GM12865 (cell line): Measurements from ENCODE around the gene CD99L2.

Experiments used
- DNase-seq: peaks from one replicate; pipeline ENCODE4 v3.0.0; 2010; ENCODE audit warnings: low read depth
- H3K4me3 ChIP-seq: 2 replicates; pipeline ENCODE4 v1.5.1; 2011; ENCODE audit warnings: mild to moderate bottlenecking, low read depth, low read length, control low read depth
- TF ChIP-seq, protein P1 (sequence below): IDR thresholded peaks from 2 replicates; pipeline ENCODE4 v1.5.1; 2011; ENCODE audit warnings: low read length, control low read depth, low read depth, inconsistent platforms; ENCODE audit not compliant: insufficient read depth; ENCODE audit errors: missing control alignments

The CD99L2 gene

DNA sequence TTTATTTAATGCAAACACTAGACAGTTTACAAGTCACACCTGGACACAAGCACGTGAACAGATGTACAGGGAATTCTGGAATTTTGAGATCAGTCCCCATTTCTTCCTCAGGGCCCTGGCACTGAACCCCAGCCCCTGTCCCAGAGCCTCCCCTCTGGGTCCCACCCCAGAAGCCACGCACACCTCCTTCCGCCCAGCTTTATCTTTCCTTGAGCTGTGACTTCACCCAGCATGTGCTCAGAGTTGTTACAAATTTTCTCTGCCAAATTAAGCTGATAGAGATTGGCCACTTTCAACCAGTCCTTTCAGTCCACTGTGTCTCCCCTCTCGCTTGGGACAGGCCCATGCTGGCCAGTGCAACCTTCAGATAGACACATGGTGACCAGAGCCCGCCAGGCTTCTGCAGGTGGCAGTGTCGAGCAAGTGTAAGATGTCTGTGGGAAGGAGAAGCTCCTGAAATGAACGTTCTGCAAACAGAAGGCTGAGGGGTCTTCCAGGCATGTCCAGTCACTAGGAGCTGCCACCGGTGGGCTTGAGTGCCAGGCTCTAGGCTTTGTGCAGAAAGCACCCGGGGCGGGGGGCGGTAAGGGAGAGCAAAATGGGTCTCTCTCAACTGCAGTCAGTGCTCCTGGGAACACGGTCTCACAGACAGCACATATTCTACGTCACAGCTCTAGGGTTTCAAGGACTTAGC lies 132.0 kb downstream of the CD99L2 start:
- H3K4me3 ChIP-seq: no peak overlapping the region
- no peak for DNase-seq
- TF ChIP-seq, protein P1, sequence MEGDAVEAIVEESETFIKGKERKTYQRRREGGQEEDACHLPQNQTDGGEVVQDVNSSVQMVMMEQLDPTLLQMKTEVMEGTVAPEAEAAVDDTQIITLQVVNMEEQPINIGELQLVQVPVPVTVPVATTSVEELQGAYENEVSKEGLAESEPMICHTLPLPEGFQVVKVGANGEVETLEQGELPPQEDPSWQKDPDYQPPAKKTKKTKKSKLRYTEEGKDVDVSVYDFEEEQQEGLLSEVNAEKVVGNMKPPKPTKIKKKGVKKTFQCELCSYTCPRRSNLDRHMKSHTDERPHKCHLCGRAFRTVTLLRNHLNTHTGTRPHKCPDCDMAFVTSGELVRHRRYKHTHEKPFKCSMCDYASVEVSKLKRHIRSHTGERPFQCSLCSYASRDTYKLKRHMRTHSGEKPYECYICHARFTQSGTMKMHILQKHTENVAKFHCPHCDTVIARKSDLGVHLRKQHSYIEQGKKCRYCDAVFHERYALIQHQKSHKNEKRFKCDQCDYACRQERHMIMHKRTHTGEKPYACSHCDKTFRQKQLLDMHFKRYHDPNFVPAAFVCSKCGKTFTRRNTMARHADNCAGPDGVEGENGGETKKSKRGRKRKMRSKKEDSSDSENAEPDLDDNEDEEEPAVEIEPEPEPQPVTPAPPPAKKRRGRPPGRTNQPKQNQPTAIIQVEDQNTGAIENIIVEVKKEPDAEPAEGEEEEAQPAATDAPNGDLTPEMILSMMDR: no peak

GRCh38 chrX:150765782-150766350 lies 132.6 kb downstream of the CD99L2 start:
- no peak overlapping the region for H3K4me3 ChIP-seq
- DNase-seq: no peak
- TF ChIP-seq, protein P1: no peak

GRCh38 chrX:150765237-150765636 lies 133.2 kb downstream of the CD99L2 start:
- TF ChIP-seq, protein P1: no peak
- H3K4me3 ChIP-seq: no peak overlapping the region
- no peak for DNase-seq

- no peak overlapping the region for H3K4me3 ChIP-seq
- TF ChIP-seq, protein P1: no peak
- no peak for DNase-seq
Observed at GRCh38 chrX:150763810-150764209, 134.7 kb downstream of the CD99L2 start.

DNA sequence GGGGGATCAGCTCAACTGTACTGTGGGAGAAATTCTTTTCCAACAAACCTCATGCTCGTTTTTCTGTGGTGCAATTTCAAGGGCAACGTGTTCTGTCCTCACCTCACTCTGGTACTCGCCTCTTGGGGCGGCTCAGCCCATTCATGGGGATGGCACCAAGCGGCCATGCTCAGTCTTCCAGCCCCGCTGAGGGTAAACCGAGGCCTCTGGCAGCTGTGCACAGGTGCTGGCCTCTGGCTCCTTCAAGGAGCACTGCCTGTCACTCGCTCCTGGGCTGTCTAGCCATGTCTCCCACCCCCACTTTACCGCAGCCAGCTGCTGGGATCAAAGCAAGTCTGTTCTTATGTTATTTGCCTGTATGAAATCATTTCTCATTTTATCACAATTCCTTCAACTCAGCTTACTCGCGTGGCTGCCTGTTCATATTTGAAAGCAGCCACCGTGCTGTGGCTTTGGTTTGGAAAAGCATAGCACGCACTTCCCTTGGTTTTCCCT lies 135.1 kb downstream of the CD99L2 start:
- no peak overlapping the region for H3K4me3 ChIP-seq
- TF ChIP-seq, protein P1: no peak
- no peak for DNase-seq

GRCh38 chrX:150762258-150763165 lies 136.0 kb downstream of the CD99L2 start:
- no peak overlapping the region for H3K4me3 ChIP-seq
- TF ChIP-seq, protein P1: no peak
- DNase-seq: no peak
